ENCODE measurements around the gene TEDC2. TPM values are rescaled to one million over a fixed set of nuclear protein-coding genes. Genes with fewer than 3 reads are reported as not detected.

TEDC2 gene
- total RNA-seq, 3 donors from 2014 or later (not counting 1 experiment from before 2014, with no cell fraction given): 0.47 to 2.2 (median 0.55) TPM

GRCh38 chr16:2475413-2476344 lies 15.8 kb downstream of the TEDC2 start:
- peaks cover 12 to 17% of the 10 kb centered on the region in 2 donors for H3K4me1 Mint-ChIP-seq
- peak in 1 of 2 donors; percentile 55 for DNase-seq
- 18% methylated on average over 55 of the region's 55 CpGs for WGBS (ENCODE audit: insufficient coverage)
- no peaks in the 10 kb centered on the region for H3K36me3 Mint-ChIP-seq
- no peak for TF ChIP-seq CTCF (IDR thresholded peaks at IDR 0.05)
- peak overlapping the region; percentile 11 for H3K4me3 ChIP-seq (ENCODE audit: low read length)
- H3K9me3 Mint-ChIP-seq: no peaks in the 10 kb centered on the region
- H3K27me3 ChIP-seq (ENCODE audit: control insufficient read depth, insufficient read depth, low read length): peaks cover 19% of the 10 kb centered on the region
- peaks cover 0 to 7% of the 10 kb centered on the region in 2 donors for H3K27me3 Mint-ChIP-seq (ENCODE audit: low read depth in 2 of 2)
- H3K27ac Mint-ChIP-seq: no peak overlapping the region
- H3K4me3 Mint-ChIP-seq: peak overlapping the region; percentile 67
- no peak overlapping the region for H3K27ac ChIP-seq (ENCODE audit: low read length)
- peak; percentile 28 to 54 (median 38) for ATAC-seq
- intact Hi-C loops (cut with micrococcal nuclease): no loop called here
- no peaks in the 10 kb centered on the region for H3K9me3 ChIP-seq (ENCODE audit: control insufficient read depth, insufficient read depth, low read length)
- peaks cover 28% of the 10 kb centered on the region for H3K4me1 ChIP-seq (ENCODE audit: control insufficient read depth, insufficient read depth, low read length)
- H3K36me3 ChIP-seq (ENCODE audit: control insufficient read depth, insufficient read depth, low read length): no peaks in the 10 kb centered on the region

- no peak for ATAC-seq
Observed at GRCh38 chr16:2476345-2476720, 16.4 kb downstream of the TEDC2 start.

GRCh38 chr16:2476741-2477140 lies 16.8 kb downstream of the TEDC2 start:
- Mint-ChIP-seq H3K4me1 (peaks cover 12 to 17% of the 10 kb centered on the region in 2 donors), H3K36me3 (no peaks in the 10 kb centered on the region), H3K27me3 (ENCODE audit: low read depth in 2 of 2) (peaks cover 0 to 7% of the 10 kb centered on the region in 2 donors), H3K27ac (no peak overlapping the region), H3K4me3 (peak overlapping the region; percentile 67), H3K9me3 (no peaks in the 10 kb centered on the region)
- no peaks in the 10 kb centered on the region for H3K9me3 ChIP-seq (ENCODE audit: control insufficient read depth, insufficient read depth, low read length)
- H3K27ac ChIP-seq (ENCODE audit: low read length): no peak overlapping the region
- no peaks in the 10 kb centered on the region for H3K36me3 ChIP-seq (ENCODE audit: control insufficient read depth, insufficient read depth, low read length)
- peaks cover 28% of the 10 kb centered on the region for H3K4me1 ChIP-seq (ENCODE audit: control insufficient read depth, insufficient read depth, low read length)
- no peak for TF ChIP-seq CTCF (IDR thresholded peaks at IDR 0.05)
- H3K27me3 ChIP-seq (ENCODE audit: control insufficient read depth, insufficient read depth, low read length): peaks cover 17% of the 10 kb centered on the region
- intact Hi-C loops (cut with micrococcal nuclease): no loop called here
- H3K4me3 ChIP-seq (ENCODE audit: low read length): no peak overlapping the region
- DNase-seq: no peak
- ATAC-seq: no peak
- 97% methylated on average over 3 of the region's 3 CpGs for WGBS (ENCODE audit: insufficient coverage)

More at GRCh38 chr16:2476345-2476720, 16.4 kb downstream of the TEDC2 start:
- H3K27ac ChIP-seq (ENCODE audit: low read length): no peak overlapping the region
- Mint-ChIP-seq H3K36me3 (no peaks in the 10 kb centered on the region), H3K4me3 (peak overlapping the region; percentile 67), H3K27ac (no peak overlapping the region), H3K27me3 (ENCODE audit: low read depth in 2 of 2) (peaks cover 0 to 7% of the 10 kb centered on the region in 2 donors), H3K9me3 (no peaks in the 10 kb centered on the region), H3K4me1 (peaks cover 12 to 17% of the 10 kb centered on the region in 2 donors)
- H3K4me3 ChIP-seq (ENCODE audit: low read length): no peak overlapping the region
- TF ChIP-seq CTCF (IDR thresholded peaks at IDR 0.05): no peak
- peaks cover 17% of the 10 kb centered on the region for H3K27me3 ChIP-seq (ENCODE audit: control insufficient read depth, insufficient read depth, low read length)
- no peaks in the 10 kb centered on the region for H3K36me3 ChIP-seq (ENCODE audit: control insufficient read depth, insufficient read depth, low read length)
- intact Hi-C loops (cut with micrococcal nuclease): no loop called here
- peaks cover 28% of the 10 kb centered on the region for H3K4me1 ChIP-seq (ENCODE audit: control insufficient read depth, insufficient read depth, low read length)
- WGBS (ENCODE audit: insufficient coverage): 92% methylated on average over 9 of the region's 9 CpGs
- no peak for DNase-seq
- H3K9me3 ChIP-seq (ENCODE audit: control insufficient read depth, insufficient read depth, low read length): no peaks in the 10 kb centered on the region
